Fibroblast of lung (primary cell): ENCODE measurements around the gene SPATA20. TPM values are rescaled to one million over a fixed set of nuclear protein-coding genes. Genes with fewer than 3 reads are reported as not detected.

Experiments
- DNase-seq, 2 donors: peaks; one replicate each; pipeline versions ENCODE4 v3.0.0 to v3.0.0-alpha.2; 2010; ENCODE audit warnings: low read depth in 2 of 2
- H2AFZ ChIP-seq: 2 replicates; pipeline ENCODE4 v1.5.1; 2012; ENCODE audit warnings: low read length, control low read depth, inconsistent platforms
- H3K27ac ChIP-seq: 2 replicates; pipeline ENCODE4 v1.5.1; 2011; ENCODE audit warnings: low read length, control low read depth; ENCODE audit not compliant: insufficient read depth
- H3K27me3 ChIP-seq: 2 replicates; pipeline ENCODE4 v1.5.1; 2011; ENCODE audit warnings: mild to moderate bottlenecking, low read length; ENCODE audit not compliant: control insufficient read depth, insufficient read depth
- H3K36me3 ChIP-seq: 2 replicates; pipeline ENCODE4 v1.5.1; 2011; ENCODE audit warnings: low read length; ENCODE audit not compliant: control insufficient read depth, insufficient read depth
- H3K4me1 ChIP-seq: 2 replicates; pipeline ENCODE4 v1.5.1; 2011; ENCODE audit warnings: low read length; ENCODE audit not compliant: control insufficient read depth, insufficient read depth; ENCODE audit errors: extremely low read depth
- H3K4me2 ChIP-seq: 2 replicates; pipeline ENCODE4 v1.5.1; 2011; ENCODE audit warnings: low read length, control low read depth; ENCODE audit not compliant: insufficient read depth; ENCODE audit errors: extremely low read depth
- H3K4me3 ChIP-seq, 4 experiments: fragments of 200-600 bp in 1 of 4; sonication (generic) in 1 of 4; replicated peaks in 1 of 4; 2 replicates each; pipeline ENCODE4 v1.5.1; 2011 to 2016; ENCODE audit warnings: low read length in 4 of 4, low read depth in 3 of 4, mild to moderate bottlenecking in 3 of 4, control low read depth in 2 of 4, inconsistent platforms in 1 of 4, mixed read lengths in 1 of 4; ENCODE audit not compliant: insufficient read depth in 1 of 4; ENCODE audit errors: control extremely low read depth in 1 of 4
- H3K79me2 ChIP-seq: 2 replicates; pipeline ENCODE4 v1.5.1; 2012; ENCODE audit warnings: mild to moderate bottlenecking, low read length, inconsistent platforms; ENCODE audit not compliant: control insufficient read depth, insufficient read depth
- H3K9ac ChIP-seq: 2 replicates; pipeline ENCODE4 v1.5.1; 2011; ENCODE audit warnings: mild to moderate bottlenecking, low read length, control low read depth; ENCODE audit not compliant: insufficient read depth
- H3K9me3 ChIP-seq: 2 replicates; pipeline ENCODE4 v1.5.1; 2012; ENCODE audit warnings: low read depth, low read length; ENCODE audit not compliant: control insufficient read depth, insufficient read depth
- H4K20me1 ChIP-seq: 2 replicates; pipeline ENCODE4 v1.5.1; 2011; ENCODE audit warnings: low read length; ENCODE audit not compliant: control insufficient read depth, insufficient read depth; ENCODE audit errors: extremely low read depth
- CTCF ChIP-seq, 2 donors: IDR thresholded peaks in 1 of 2; conservative IDR thresholded peaks in 1 of 2; 1 replicate in 1 of 2; 2 replicates in 1 of 2; pipeline ENCODE4 v1.5.1; 2011 to 2012; ENCODE audit warnings: low read length in 2 of 2, control low read depth in 1 of 2, inconsistent platforms in 1 of 2, low read depth in 1 of 2, mild to moderate bottlenecking in 1 of 2
- EZH2 ChIP-seq: IDR thresholded peaks from 2 replicates; pipeline ENCODE4 v1.5.1; 2012; ENCODE audit warnings: low read length, control low read depth, mild to moderate bottlenecking; ENCODE audit errors: missing control alignments
- polyA plus RNA-seq, 2 donors: library from polyadenylated mRNA; depleted of rRNA in 1 of 2; stranded (reverse) in 1 of 2; unstranded in 1 of 2; fragments of >200 nt; gene quantifications; 2 replicates each; pipeline ENCODE4 v1.2.1, GENCODE V29; 2011 to 2012; ENCODE audit warnings: missing spikeins in 1 of 2
- total RNA-seq: library from RNA; depleted of rRNA; stranded (reverse); fragments of >200 nt; gene quantifications from 2 replicates; pipeline ENCODE4 v1.2.1, GENCODE V29; 2014

Gene SPATA20
- total and polyA plus RNA-seq, 2 donors (not counting 1 experiment from before 2014, with no cell fraction given), result 21.6 to 119 TPM

- no peaks in the 10 kb centered on the region for H3K36me3 ChIP-seq
- H3K4me1 ChIP-seq, result peaks cover 2% of the 10 kb centered on the region
- no peak overlapping the region for H3K9ac ChIP-seq
- H3K4me3 ChIP-seq, result no peak overlapping the region
- no peaks in the 10 kb centered on the region for H3K79me2 ChIP-seq
- no peak for TF ChIP-seq CTCF (conservative IDR thresholded peaks at IDR 0.05 in 1 of 2, IDR thresholded peaks at IDR 0.05 in 1 of 2; ENCODE audit: low read depth in 1 of 2, low read length in 2 of 2)
- no peak for TF ChIP-seq EZH2
- no peak overlapping the region for H3K27ac ChIP-seq
- H2AFZ ChIP-seq, result no peak overlapping the region
- no peak for DNase-seq
- H3K4me2 ChIP-seq, result no peak overlapping the region
- no peaks in the 10 kb centered on the region for H4K20me1 ChIP-seq
- peaks cover 7% of the 10 kb centered on the region for H3K27me3 ChIP-seq
- H3K9me3 ChIP-seq, result no peaks in the 10 kb centered on the region
These were observed 37.8 kb downstream of the SPATA20 start for GRCh38 chr17:50584749-50585148.

GRCh38 chr17:50585346-50585745, 38.4 kb downstream of the SPATA20 start:
- H3K4me3 ChIP-seq, result no peak overlapping the region
- peaks cover 7% of the 10 kb centered on the region for H3K27me3 ChIP-seq
- H3K4me1 ChIP-seq, result peaks cover 2% of the 10 kb centered on the region
- no peaks in the 10 kb centered on the region for H3K79me2 ChIP-seq
- no peak for TF ChIP-seq CTCF (conservative IDR thresholded peaks at IDR 0.05 in 1 of 2, IDR thresholded peaks at IDR 0.05 in 1 of 2; ENCODE audit: low read depth in 1 of 2, low read length in 2 of 2)
- TF ChIP-seq EZH2, result no peak
- H4K20me1 ChIP-seq, result no peaks in the 10 kb centered on the region
- no peaks in the 10 kb centered on the region for H3K9me3 ChIP-seq
- no peak overlapping the region for H3K27ac ChIP-seq
- no peak for DNase-seq
- no peak overlapping the region for H2AFZ ChIP-seq
- no peak overlapping the region for H3K4me2 ChIP-seq
- no peaks in the 10 kb centered on the region for H3K36me3 ChIP-seq
- no peak overlapping the region for H3K9ac ChIP-seq

GRCh38 chr17:50585891-50586290, 38.9 kb downstream of the SPATA20 start:
- no peak for DNase-seq
- no peaks in the 10 kb centered on the region for H3K79me2 ChIP-seq
- no peaks in the 10 kb centered on the region for H4K20me1 ChIP-seq
- no peaks in the 10 kb centered on the region for H3K9me3 ChIP-seq
- H3K27ac ChIP-seq, result no peak overlapping the region
- peaks cover 2% of the 10 kb centered on the region for H3K4me1 ChIP-seq
- H3K27me3 ChIP-seq, result peaks cover 7% of the 10 kb centered on the region
- no peak overlapping the region for H2AFZ ChIP-seq
- no peaks in the 10 kb centered on the region for H3K36me3 ChIP-seq
- no peak overlapping the region for H3K4me3 ChIP-seq
- no peak overlapping the region for H3K4me2 ChIP-seq
- H3K9ac ChIP-seq, result no peak overlapping the region
- TF ChIP-seq EZH2 (no peak), CTCF (conservative IDR thresholded peaks at IDR 0.05 in 1 of 2, IDR thresholded peaks at IDR 0.05 in 1 of 2; ENCODE audit: low read depth in 1 of 2, low read length in 2 of 2) (no peak)
